Measurements from ENCODE around the gene CACNA1H. TPM values are rescaled to one million over a fixed set of nuclear protein-coding genes. Genes with fewer than 3 reads are reported as not detected.

The CACNA1H gene
- total RNA-seq, 1 donor from 2014 or later, result 0.02 TPM

- H3K4me1 Mint-ChIP-seq, result no peaks in the 10 kb centered on the region
- no peak overlapping the region for H3K4me3 Mint-ChIP-seq
- ATAC-seq (ENCODE audit: low read depth) (no peak), DNase-seq (no peak)
- no peak overlapping the region for H3K27ac Mint-ChIP-seq
- H3K27me3 Mint-ChIP-seq, result peaks cover 3% of the 10 kb centered on the region
- H3K9me3 Mint-ChIP-seq, result no peaks in the 10 kb centered on the region
- CTCF ChIA-PET, result no interaction called here
- intact Hi-C loops (cut with micrococcal nuclease), result no loop called here
- H3K36me3 Mint-ChIP-seq (ENCODE audit: low read depth), result no peaks in the 10 kb centered on the region
- POLR2A ChIA-PET, result no interaction called here
- TF ChIP-seq CTCF (IDR thresholded peaks at IDR 0.05), result no peak
Measured at GRCh38 chr16:1172651-1173050, 19.7 kb downstream of the CACNA1H start.

- Mint-ChIP-seq H3K27me3 (peaks cover 3% of the 10 kb centered on the region), H3K4me1 (no peaks in the 10 kb centered on the region), H3K9me3 (no peaks in the 10 kb centered on the region), H3K27ac (no peak overlapping the region), H3K36me3 (ENCODE audit: low read depth) (no peaks in the 10 kb centered on the region), H3K4me3 (no peak overlapping the region)
- TF ChIP-seq CTCF (IDR thresholded peaks at IDR 0.05), result no peak
- ATAC-seq (ENCODE audit: low read depth) (no peak), DNase-seq (no peak)
- intact Hi-C loops (cut with micrococcal nuclease), result no loop called here
- ChIA-PET POLR2A (no interaction called here), CTCF (no interaction called here)
Measured at GRCh38 chr16:1173788-1174451, 21.0 kb downstream of the CACNA1H start.

- intact Hi-C loops (cut with micrococcal nuclease), result no loop called here
- ATAC-seq (ENCODE audit: low read depth), result no peak
- ChIA-PET POLR2A (no interaction called here), CTCF (no interaction called here)
- Mint-ChIP-seq H3K27me3 (peaks cover 3% of the 10 kb centered on the region), H3K27ac (no peak overlapping the region), H3K36me3 (ENCODE audit: low read depth) (no peaks in the 10 kb centered on the region), H3K4me3 (no peak overlapping the region), H3K9me3 (no peaks in the 10 kb centered on the region), H3K4me1 (no peaks in the 10 kb centered on the region)
- no peak for TF ChIP-seq CTCF (IDR thresholded peaks at IDR 0.05)
- DNase-seq, result no peak
Measured at GRCh38 chr16:1174477-1175357, 21.8 kb downstream of the CACNA1H start.

GRCh38 chr16:1175566-1176279 is 22.8 kb downstream of the CACNA1H start:
- ChIA-PET POLR2A (no interaction called here), CTCF (no interaction called here)
- Mint-ChIP-seq H3K27me3 (no peaks in the 10 kb centered on the region), H3K4me1 (no peaks in the 10 kb centered on the region), H3K27ac (no peak overlapping the region), H3K36me3 (ENCODE audit: low read depth) (no peaks in the 10 kb centered on the region), H3K9me3 (no peaks in the 10 kb centered on the region), H3K4me3 (no peak overlapping the region)
- DNase-seq (no peak), ATAC-seq (ENCODE audit: low read depth) (no peak)
- intact Hi-C loops (cut with micrococcal nuclease), result no loop called here
- TF ChIP-seq CTCF (IDR thresholded peaks at IDR 0.05), result no peak

DNA sequence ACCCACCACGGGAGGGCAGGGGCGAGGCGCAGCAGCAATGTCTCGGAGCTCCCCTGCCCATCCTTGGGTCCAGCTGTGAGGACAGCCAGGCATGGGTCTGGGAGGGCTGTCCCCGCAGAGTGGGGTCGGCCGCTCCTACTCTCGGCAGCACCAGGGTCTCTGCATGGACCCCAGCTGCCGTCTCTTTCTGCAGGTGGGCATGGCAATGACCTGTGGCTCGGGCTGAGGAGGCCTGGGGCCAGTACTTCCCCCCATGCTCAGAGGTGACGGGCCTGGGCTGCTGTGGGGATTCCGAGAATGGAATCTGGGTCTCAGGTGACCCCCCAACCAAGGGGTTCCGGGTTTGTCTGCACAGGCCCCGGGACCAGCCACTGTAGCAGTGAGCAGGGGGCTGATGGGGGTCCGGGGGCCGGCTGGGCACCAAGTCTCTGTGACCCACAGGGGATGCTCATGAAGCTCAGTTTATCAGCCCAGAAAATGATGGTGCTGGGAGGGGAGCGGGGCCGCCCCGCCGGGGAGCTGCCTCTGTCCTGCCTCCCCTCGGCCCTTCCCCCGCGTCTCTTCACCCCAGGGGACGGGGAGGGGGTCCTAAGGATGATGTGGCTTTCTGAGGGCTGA is 23.5 kb downstream of the CACNA1H start:
- intact Hi-C loops (cut with micrococcal nuclease), result no loop called here
- ChIA-PET CTCF (no interaction called here), POLR2A (no interaction called here)
- no peaks in the 10 kb centered on the region for H3K36me3 Mint-ChIP-seq (ENCODE audit: low read depth)
- H3K27me3 Mint-ChIP-seq, result no peaks in the 10 kb centered on the region
- H3K27ac Mint-ChIP-seq, result no peak overlapping the region
- TF ChIP-seq CTCF (IDR thresholded peaks at IDR 0.05), result no peak
- DNase-seq (no peak), ATAC-seq (ENCODE audit: low read depth) (no peak)
- H3K4me3 Mint-ChIP-seq, result no peak overlapping the region
- no peaks in the 10 kb centered on the region for H3K9me3 Mint-ChIP-seq
- H3K4me1 Mint-ChIP-seq, result no peaks in the 10 kb centered on the region
